Activated T-helper 2 cell treated with anti-CD3 and anti-CD28 coated beads, Interferon-gamma antibody, Interleukin-2, Interleukin-4, amounts not matched to agents 10 μg/mL and 5 μg/mL and 100 μg/mL, durations not matched to agents 14 hours and 24 hours and 36 hours (primary cell): ENCODE measurements around the gene FANCC. TPM values are rescaled to one million over a fixed set of nuclear protein-coding genes. Genes with fewer than 3 reads are reported as not detected.

Experiments
- DNase-seq: peaks from one replicate; pipeline ENCODE4 v3.0.0; 2021; ENCODE audit warnings: low spot score
- H3K27ac Mint-ChIP-seq: one replicate; pipeline ENCODE4 v1.8.0; 2021; ENCODE audit warnings: mixed read lengths
- H3K27me3 Mint-ChIP-seq: one replicate; pipeline ENCODE4 v1.8.0; 2021; ENCODE audit warnings: low read depth, mixed read lengths
- H3K36me3 Mint-ChIP-seq: one replicate; pipeline ENCODE4 v1.8.0; 2021; ENCODE audit warnings: low read depth, mixed read lengths
- H3K4me1 Mint-ChIP-seq: one replicate; pipeline ENCODE4 v1.8.0; 2021; ENCODE audit warnings: low read depth, mixed read lengths
- H3K4me3 Mint-ChIP-seq: one replicate; pipeline ENCODE4 v1.8.0; 2021; ENCODE audit warnings: low read depth, mild to moderate bottlenecking, moderate library complexity, mixed read lengths
- H3K9me3 Mint-ChIP-seq: one replicate; pipeline ENCODE4 v1.8.0; 2021; ENCODE audit warnings: mixed read lengths
- intact Hi-C: fragments of 100-400 bp; cut with micrococcal nuclease; formaldehyde crosslinking; loops from one replicate; pipeline ENCODE4 v1.15.1; 2023
- total RNA-seq: library from RNA; stranded (reverse); gene quantifications from 2 replicates; pipeline ENCODE4 v1.2.3, GENCODE V29; 2022

The FANCC gene
- total RNA-seq, 1 donor from 2014 or later: 16.8 TPM

DNA sequence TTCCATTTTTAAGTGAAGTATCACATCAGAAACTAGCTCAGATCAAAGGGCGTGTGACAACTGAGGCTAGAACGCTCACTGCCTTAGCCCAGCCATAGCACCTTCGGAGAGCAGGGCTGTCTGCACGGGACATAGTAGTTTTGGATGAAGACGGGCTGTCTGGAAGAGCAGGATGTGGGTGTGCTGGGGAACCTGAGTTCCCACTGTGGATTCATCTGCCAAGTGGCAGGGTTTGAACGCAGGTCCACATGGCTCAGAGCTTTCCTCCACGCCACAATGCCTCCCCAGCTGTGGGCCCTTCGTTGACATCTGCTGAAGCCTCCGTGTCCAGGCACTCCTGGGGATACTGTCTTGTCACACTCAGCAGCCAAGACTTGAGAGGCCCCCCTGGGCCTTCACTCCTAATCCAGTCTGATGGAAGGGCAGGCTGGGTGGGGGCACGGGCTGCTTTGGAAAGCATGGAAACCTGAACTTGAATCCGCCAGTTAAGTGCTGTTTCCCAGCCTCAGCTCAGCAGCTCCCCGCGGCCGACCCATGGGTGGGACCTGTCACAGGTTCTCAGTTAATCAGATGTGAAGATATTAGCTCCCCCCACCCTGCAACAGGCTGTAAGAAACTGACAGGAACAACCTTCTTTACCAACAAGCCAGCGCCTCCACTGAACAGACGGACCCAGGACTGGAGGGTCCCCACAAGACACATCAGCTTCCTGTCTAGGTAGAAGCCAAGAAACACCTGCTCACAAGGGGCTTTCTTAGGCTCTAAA lies 228.1 kb downstream of the FANCC start:
- peaks cover 7% of the 10 kb centered on the region for H3K4me1 Mint-ChIP-seq
- H3K9me3 Mint-ChIP-seq: no peaks in the 10 kb centered on the region
- intact Hi-C loops: no loop called here
- no peak for DNase-seq
- no peak overlapping the region for H3K4me3 Mint-ChIP-seq
- H3K27ac Mint-ChIP-seq: no peak overlapping the region
- no peaks in the 10 kb centered on the region for H3K27me3 Mint-ChIP-seq
- peaks cover 4% of the 10 kb centered on the region for H3K36me3 Mint-ChIP-seq

DNA sequence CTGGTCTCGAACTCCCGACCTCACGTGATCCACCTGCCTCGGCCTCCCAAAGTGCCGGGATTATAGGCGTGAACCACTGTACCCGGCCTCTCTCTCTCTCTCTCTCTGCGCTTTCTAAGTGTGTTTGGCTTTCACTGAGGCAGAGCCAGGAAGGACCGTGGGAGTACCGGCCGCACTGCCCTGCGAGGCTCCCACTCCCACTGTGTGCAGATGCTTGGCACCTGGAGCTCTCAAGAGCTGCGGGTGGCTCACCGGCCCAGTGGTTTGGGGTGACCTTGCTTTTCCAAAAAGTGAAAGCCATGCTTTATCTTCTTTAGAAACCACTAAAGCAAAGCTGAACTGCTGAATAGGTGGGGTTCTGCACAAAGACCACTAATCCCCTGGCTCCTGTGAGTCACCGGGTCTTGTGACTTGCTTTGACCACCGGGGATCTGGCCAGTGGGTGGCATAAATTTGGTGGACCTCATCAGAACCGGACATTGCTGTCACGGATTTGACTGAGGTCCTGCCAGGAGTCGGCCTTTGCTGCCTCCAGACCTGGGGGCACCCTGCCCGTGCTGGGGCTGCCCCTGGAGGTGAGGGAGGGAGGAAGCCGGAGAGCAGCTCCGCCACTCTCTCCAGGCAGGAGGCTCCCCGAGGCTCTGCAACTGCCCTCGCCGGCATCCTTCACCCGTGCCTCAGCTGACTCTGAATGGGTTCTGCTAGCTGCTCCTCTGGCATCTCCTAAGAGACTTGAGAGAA lies 228.9 kb downstream of the FANCC start:
- DNase-seq: no peak
- Mint-ChIP-seq H3K4me3 (no peak overlapping the region), H3K36me3 (peaks cover 4% of the 10 kb centered on the region), H3K9me3 (no peaks in the 10 kb centered on the region), H3K27me3 (no peaks in the 10 kb centered on the region), H3K27ac (no peak overlapping the region), H3K4me1 (peaks cover 7% of the 10 kb centered on the region)
- intact Hi-C loops: no loop called here

DNA sequence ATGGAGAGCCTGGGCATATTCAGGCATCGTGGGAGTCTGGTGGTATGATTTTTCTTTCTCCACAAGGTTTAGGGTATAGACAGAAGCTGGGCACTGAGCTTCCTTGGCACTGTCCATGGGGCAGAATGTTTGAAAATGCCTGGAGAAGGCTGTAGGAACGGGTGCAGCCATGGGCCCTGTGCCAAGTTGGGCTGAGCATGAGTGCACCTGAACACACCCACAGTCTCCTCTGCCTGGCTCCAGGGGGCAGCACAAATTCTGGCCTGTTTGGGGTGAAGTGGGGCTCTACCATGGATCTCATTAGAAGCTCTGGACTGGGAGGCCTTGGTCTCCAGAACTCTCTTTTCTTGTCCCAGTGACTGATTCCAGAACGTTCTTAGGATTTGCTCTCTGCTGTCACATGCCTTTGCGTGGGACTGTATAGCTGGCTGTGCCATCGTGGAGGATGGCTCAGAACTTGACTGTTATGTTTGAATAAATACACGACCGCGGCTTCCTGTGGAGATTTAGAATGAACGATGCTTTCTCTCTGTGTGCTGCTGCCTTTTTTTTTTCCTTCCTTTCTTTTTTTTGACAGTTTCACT lies 229.8 kb downstream of the FANCC start:
- H3K36me3 Mint-ChIP-seq: peaks cover 4% of the 10 kb centered on the region
- H3K27ac Mint-ChIP-seq: no peak overlapping the region
- DNase-seq: no peak
- no peak overlapping the region for H3K4me3 Mint-ChIP-seq
- no peaks in the 10 kb centered on the region for H3K27me3 Mint-ChIP-seq
- H3K4me1 Mint-ChIP-seq: peaks cover 4% of the 10 kb centered on the region
- no peaks in the 10 kb centered on the region for H3K9me3 Mint-ChIP-seq
- intact Hi-C loops: no loop called here

DNA sequence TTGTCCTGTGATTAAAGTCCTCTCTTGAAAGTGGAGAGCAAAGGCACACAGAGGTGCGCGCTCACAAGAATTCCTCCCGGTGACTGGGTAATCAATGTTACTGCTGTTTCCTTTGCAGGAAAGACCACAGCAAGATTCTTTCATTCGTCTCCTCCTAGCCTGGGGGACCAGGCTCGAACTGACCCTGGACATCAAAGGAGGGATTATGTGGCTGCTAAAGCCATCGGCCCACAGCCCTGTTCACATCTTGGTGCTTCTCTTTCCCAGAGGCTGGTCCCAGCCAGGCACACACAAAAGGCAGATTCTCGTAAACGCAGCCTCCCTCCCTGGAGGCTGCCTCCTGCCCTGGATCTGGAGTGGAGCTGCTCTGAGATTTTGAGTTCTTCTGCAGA lies 230.9 kb downstream of the FANCC start:
- intact Hi-C loops: no loop called here
- Mint-ChIP-seq H3K36me3 (peaks cover 13% of the 10 kb centered on the region), H3K27ac (no peak overlapping the region), H3K4me1 (no peaks in the 10 kb centered on the region), H3K27me3 (no peaks in the 10 kb centered on the region), H3K9me3 (no peaks in the 10 kb centered on the region), H3K4me3 (no peak overlapping the region)
- no peak for DNase-seq

DNA sequence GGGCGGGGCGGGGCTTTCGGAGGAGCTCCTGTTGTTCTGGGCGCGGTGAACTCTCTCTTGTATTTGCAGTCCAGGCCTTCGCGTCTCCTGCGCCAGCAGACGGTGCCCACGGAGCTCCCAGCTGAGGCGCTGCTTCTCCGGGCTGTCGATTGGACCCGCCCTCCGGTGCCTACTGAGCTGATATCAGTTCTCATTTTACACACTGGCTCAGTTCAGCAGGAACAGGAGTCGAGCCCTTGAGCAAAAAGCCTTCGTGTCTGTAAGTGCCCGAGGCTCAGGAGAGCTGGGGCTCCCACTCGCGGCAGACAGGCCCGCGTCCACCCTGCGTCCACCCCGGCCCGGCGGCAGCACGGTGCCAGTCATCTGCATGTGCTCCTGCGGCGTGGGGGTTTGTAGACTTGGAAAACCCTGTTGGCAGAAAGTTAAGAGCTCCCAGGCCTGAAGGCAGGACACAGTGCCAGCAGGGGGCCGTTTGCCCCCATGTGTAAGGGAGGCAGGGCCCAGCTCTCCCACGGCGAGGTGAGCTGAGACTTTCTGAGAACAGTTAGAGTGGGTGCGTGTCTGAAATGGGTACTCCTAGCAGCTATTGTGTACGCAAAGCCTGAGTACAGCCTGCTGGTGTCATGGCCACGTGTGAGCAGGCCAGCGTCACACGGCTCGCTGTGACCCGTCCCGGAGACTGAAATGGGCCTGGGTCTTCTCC lies 231.5 kb downstream of the FANCC start:
- H3K27ac Mint-ChIP-seq: no peak overlapping the region
- H3K9me3 Mint-ChIP-seq: no peaks in the 10 kb centered on the region
- intact Hi-C loops: no loop called here
- no peak for DNase-seq
- no peaks in the 10 kb centered on the region for H3K4me1 Mint-ChIP-seq
- H3K4me3 Mint-ChIP-seq: no peak overlapping the region
- no peaks in the 10 kb centered on the region for H3K27me3 Mint-ChIP-seq
- H3K36me3 Mint-ChIP-seq: peaks cover 13% of the 10 kb centered on the region

DNA sequence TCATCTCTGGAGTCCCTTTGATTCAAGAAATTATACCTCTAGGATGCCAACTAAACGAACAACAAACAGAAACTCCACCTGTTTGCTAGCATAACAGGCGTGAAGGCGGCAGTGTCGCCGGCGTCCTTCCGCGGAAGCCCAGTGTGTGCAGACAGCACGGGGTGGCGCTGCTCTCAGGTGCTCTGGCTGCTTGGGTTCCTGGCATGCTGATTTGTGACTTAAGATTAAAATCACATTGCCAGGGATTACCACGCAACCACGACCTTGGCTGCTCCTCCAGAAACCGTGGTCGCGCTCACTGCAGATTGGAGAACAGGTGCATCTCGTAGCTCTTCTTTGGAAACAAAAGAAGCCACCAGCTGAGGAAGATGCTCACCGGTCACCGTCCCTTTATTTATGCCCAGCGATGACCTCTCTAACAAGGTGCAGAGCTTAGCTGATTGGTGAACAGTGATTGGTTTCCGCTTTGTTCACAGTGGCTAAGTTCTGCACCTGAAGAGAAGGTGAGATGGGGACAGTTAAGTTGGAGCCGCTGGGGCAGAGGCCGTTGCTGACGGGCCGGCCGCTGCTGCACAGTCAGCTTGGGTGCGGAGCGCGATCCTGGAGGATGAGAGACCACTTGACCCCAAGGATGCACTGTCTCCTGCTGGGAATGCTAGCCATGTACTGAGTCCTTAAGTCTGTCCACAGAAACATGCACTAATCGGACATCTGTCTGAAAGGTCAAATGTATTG lies 232.3 kb downstream of the FANCC start:
- no peak for DNase-seq
- Mint-ChIP-seq H3K36me3 (peaks cover 13% of the 10 kb centered on the region), H3K27me3 (no peaks in the 10 kb centered on the region), H3K4me1 (no peaks in the 10 kb centered on the region), H3K9me3 (no peaks in the 10 kb centered on the region), H3K27ac (no peak overlapping the region), H3K4me3 (no peak overlapping the region)
- intact Hi-C loops: no loop called here

DNA sequence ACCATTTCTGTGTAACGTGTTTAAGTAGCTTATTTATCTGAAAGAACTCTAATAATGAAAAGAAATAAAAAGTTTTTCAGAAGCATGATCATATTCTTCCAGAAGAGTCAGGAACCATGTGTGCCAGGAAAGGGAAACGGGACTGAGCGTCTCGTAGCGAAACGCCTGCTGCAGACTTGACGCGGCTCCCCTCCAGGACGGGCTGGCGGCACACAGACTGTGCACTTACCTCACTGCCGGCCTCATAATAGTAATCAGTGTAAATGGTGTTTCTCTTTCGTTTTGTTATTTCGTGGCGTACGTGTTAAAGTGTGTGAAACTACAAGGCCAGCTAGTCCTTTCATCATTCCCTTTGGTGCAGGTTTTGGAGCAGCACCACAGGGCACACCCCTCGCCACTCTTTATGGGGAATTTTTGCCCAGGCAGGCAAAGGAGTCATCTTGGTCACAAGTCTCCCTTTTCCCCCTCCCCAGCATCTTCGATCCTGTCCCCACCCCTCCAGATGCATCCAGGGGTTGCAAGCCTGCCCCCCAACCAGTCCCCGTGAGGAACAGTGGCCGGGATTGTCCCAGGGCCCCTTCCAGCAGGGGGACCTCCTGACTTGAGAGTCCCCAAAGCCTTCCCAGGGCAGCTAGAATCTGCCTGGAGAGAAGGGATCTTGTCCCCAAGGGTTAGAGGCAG lies 233.1 kb downstream of the FANCC start:
- Mint-ChIP-seq H3K27ac (no peak overlapping the region), H3K9me3 (no peaks in the 10 kb centered on the region), H3K4me1 (no peaks in the 10 kb centered on the region), H3K4me3 (no peak overlapping the region), H3K36me3 (peaks cover 13% of the 10 kb centered on the region), H3K27me3 (no peaks in the 10 kb centered on the region)
- no peak for DNase-seq
- intact Hi-C loops: no loop called here

DNA sequence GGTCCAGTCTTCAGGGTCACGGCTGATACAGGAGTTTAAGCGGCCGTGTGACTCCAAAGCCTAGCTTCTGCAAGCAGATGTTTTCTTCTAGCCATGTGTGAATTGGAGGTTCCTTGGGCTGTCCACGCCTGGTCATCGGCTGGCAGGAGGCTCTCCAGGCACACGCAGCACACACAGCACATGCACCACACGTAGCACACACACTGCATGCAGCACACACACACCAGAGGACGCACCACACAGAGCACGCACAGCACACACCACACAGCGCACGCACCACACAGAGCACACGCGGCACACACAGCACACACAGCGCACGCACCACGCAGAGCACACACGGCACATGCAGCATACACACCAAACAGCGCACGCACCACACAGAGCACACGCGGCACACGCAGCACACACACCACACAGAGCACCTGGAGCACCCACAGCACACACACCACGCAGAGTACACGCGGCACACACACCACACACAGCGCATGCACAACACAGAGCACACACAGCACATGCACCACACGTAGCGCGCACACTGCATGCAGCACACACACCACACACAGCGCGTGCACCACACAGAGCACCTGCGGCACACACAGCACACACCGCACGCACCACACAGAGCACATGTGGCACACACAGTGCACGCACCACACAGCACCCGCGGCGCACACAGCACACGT lies 234.3 kb downstream of the FANCC start:
- H3K27ac Mint-ChIP-seq: no peak overlapping the region
- intact Hi-C loops: no loop called here
- H3K36me3 Mint-ChIP-seq: peaks cover 13% of the 10 kb centered on the region
- no peaks in the 10 kb centered on the region for H3K9me3 Mint-ChIP-seq
- no peak for DNase-seq
- no peak overlapping the region for H3K4me3 Mint-ChIP-seq
- H3K4me1 Mint-ChIP-seq: no peaks in the 10 kb centered on the region
- no peaks in the 10 kb centered on the region for H3K27me3 Mint-ChIP-seq

DNA sequence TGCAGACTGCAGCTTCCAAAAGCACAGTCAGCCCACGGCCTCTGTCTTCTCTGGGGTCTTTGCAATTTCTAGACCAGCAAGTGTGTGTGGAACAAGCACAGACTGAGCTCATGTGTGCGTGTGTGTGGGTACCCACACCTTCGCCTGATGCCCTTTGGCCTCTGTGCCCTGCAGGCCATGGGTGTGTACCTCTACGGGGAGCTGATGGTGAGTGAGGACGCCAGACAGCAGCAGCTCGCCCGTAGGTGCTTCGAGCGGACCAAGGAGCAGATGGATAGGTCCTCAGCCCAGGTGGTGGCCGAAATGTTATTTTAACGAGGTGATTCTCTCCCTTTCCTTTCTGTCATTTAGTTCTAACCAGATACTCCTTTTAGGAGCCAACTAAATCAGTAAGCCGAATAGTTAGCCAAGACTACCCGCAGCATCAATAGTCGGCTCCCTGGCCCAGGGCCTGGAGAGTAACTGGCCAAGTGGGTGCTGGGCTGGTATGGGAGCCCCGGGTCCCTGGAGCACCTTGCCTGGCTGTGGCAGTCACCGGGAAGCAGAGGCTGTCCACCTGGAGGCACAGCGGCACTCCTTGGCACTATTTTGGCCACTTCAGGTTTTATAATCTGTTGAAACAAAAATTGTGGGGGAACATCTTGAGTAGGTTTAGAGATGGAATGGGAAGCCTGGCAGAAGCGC lies 235.0 kb downstream of the FANCC start:
- H3K36me3 Mint-ChIP-seq: peaks cover 11% of the 10 kb centered on the region
- no peaks in the 10 kb centered on the region for H3K4me1 Mint-ChIP-seq
- no peak for DNase-seq
- H3K4me3 Mint-ChIP-seq: no peak overlapping the region
- H3K27me3 Mint-ChIP-seq: no peaks in the 10 kb centered on the region
- no peak overlapping the region for H3K27ac Mint-ChIP-seq
- H3K9me3 Mint-ChIP-seq: no peaks in the 10 kb centered on the region
- intact Hi-C loops: no loop called here

DNA sequence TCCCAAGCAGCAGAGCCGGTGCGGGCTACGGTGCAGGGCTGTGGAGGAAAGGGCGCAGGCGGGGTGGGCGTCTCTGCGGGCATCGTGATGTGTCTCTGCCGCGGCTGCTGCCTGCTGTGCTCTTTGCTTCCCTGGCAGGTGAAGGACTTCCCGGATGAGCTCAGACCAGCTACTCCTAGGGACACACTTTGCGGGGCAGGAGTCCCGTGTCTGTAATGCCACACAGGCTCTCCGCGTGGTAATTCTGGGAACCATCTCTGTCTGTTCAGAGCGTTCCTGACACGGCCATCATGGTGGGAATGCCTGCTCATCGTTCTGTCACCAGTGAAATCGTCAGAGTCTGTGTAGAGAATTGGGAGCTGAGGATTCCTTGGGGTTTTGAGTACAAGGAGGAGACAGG lies 235.5 kb downstream of the FANCC start:
- H3K4me3 Mint-ChIP-seq: no peak overlapping the region
- intact Hi-C loops: no loop called here
- H3K9me3 Mint-ChIP-seq: no peaks in the 10 kb centered on the region
- peaks cover 9% of the 10 kb centered on the region for H3K36me3 Mint-ChIP-seq
- H3K4me1 Mint-ChIP-seq: no peaks in the 10 kb centered on the region
- no peak overlapping the region for H3K27ac Mint-ChIP-seq
- no peaks in the 10 kb centered on the region for H3K27me3 Mint-ChIP-seq
- no peak for DNase-seq

DNA sequence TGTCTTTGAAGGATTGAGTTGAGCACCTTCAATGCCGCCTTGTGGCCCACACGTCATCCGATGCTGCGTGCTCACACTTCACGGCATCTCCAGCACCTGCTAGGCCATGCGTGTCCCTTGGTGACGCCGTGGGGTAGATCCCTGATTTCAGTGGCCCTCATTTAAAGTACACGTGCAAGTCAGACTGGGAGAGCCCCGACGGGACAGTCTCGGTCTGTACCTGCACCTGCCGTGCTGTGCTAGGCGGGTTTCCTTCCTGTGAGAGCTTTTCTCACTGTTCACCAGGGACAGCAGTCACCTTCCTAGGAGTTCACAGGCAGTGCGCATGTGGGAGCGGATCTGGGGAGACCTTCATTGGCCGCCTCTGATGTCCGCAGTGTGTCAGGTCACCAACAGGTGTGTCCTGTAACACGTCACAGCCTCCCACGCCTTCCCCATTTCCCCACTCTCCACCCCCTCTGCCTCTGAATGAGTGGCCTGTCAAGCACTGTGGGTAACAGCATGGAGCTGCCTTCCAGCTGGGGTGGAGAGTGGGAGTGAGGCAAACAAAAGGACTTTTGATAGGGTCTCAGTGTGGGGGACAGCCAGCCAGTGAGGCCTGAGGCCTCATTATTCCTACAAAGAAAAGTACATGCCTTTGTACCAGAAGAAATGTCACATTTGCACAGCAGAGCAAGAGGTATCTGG lies 236.4 kb downstream of the FANCC start:
- H3K9me3 Mint-ChIP-seq: no peaks in the 10 kb centered on the region
- DNase-seq: no peak
- H3K27ac Mint-ChIP-seq: no peak overlapping the region
- no peaks in the 10 kb centered on the region for H3K4me1 Mint-ChIP-seq
- H3K27me3 Mint-ChIP-seq: no peaks in the 10 kb centered on the region
- intact Hi-C loops: no loop called here
- peaks cover 9% of the 10 kb centered on the region for H3K36me3 Mint-ChIP-seq
- H3K4me3 Mint-ChIP-seq: no peak overlapping the region
